WTC11 (cell line): Measurements from ENCODE around the gene FAM47E. TPM values are rescaled to one million over a fixed set of nuclear protein-coding genes. Genes with fewer than 3 reads are reported as not detected.

ENCODE experiments used
- ATF1 ChIP-seq: sonication (generic); formaldehyde crosslinking; IDR thresholded peaks from 2 replicates; pipeline ENCODE4 v1.8.1; 2023; ENCODE audit warnings: mild to moderate bottlenecking, moderate library complexity, missing genetic modification reagents
- CBFB ChIP-seq: sonication (generic); formaldehyde crosslinking; IDR thresholded peaks from 2 replicates; pipeline ENCODE4 v1.8.1; 2022; ENCODE audit warnings: mild to moderate bottlenecking, low read depth, missing genetic modification reagents
- CREB1 ChIP-seq: sonication (generic); formaldehyde crosslinking; IDR thresholded peaks from 2 replicates; pipeline ENCODE4 v1.8.0; 2023; ENCODE audit warnings: mild to moderate bottlenecking, missing genetic modification reagents
- FOXP1 ChIP-seq: sonication (generic); formaldehyde crosslinking; IDR thresholded peaks from 2 replicates; pipeline ENCODE4 v1.8.0; 2022; ENCODE audit warnings: missing genetic modification reagents, mild to moderate bottlenecking, moderate library complexity, borderline replicate concordance
- JAZF1 ChIP-seq: fragments of 250-450 bp; sonication (Bioruptor Pico); IDR thresholded peaks from 2 replicates; pipeline ENCODE4 v1.9.0; 2021; ENCODE audit warnings: moderate library complexity, mild to moderate bottlenecking, inconsistent platforms
- NFYB ChIP-seq: sonication (generic); formaldehyde crosslinking; conservative IDR thresholded peaks from 2 replicates; pipeline ENCODE4 v1.8.0; 2022; ENCODE audit warnings: low read depth, missing genetic modification reagents
- NR3C1 ChIP-seq: sonication (generic); formaldehyde crosslinking; conservative IDR thresholded peaks from 2 replicates; pipeline ENCODE4 v1.8.1; 2023; ENCODE audit warnings: low read depth, mild to moderate bottlenecking, missing genetic modification reagents
- PRRX2 ChIP-seq: fragments of 250-450 bp; sonication (Bioruptor Pico); IDR thresholded peaks from 2 replicates; pipeline ENCODE4 v1.8.0; 2021; ENCODE audit warnings: mild to moderate bottlenecking
- RORB ChIP-seq: fragments of 250-450 bp; sonication (Bioruptor Pico); IDR thresholded peaks from 2 replicates; pipeline ENCODE4 v1.9.0; 2021; ENCODE audit warnings: mild to moderate bottlenecking
- SMAD3 ChIP-seq: sonication (generic); formaldehyde crosslinking; IDR thresholded peaks from 2 replicates; pipeline ENCODE4 v1.8.0; 2022; ENCODE audit warnings: missing genetic modification reagents, mild to moderate bottlenecking, borderline replicate concordance
- SMAD4 ChIP-seq: sonication (generic); formaldehyde crosslinking; IDR thresholded peaks from 2 replicates; pipeline ENCODE4 v1.8.0; 2022; ENCODE audit warnings: mild to moderate bottlenecking, missing genetic modification reagents
- SP1 ChIP-seq: sonication (generic); formaldehyde crosslinking; conservative IDR thresholded peaks from 2 replicates; pipeline ENCODE4 v1.8.1; 2022; ENCODE audit warnings: missing genetic modification reagents
- ZNF121 ChIP-seq: sonication (generic); formaldehyde crosslinking; IDR thresholded peaks from 2 replicates; pipeline ENCODE4 v1.8.0; 2023; ENCODE audit warnings: missing genetic modification reagents
- total RNA-seq: library from RNA; stranded (reverse); gene quantifications from 3 replicates; pipeline ENCODE4 v1.2.3, GENCODE V29; 2021
- TF ChIP-seq, protein P1 (sequence below): sonication (generic); formaldehyde crosslinking; IDR thresholded peaks from 2 replicates; pipeline ENCODE4 v1.8.1; 2022; ENCODE audit warnings: missing genetic modification reagents, borderline replicate concordance
- TF ChIP-seq, protein P2 (sequence below): sonication (generic); formaldehyde crosslinking; IDR thresholded peaks from 2 replicates; pipeline ENCODE4 v1.8.1; 2023; ENCODE audit warnings: mild to moderate bottlenecking, moderate library complexity, missing genetic modification reagents
- TF ChIP-seq, protein P3 (sequence below): sonication (generic); formaldehyde crosslinking; IDR thresholded peaks from 2 replicates; pipeline ENCODE4 v1.8.0; 2022; ENCODE audit warnings: mild to moderate bottlenecking, missing genetic modification reagents
- TF ChIP-seq, protein P4 (sequence below): sonication (generic); formaldehyde crosslinking; IDR thresholded peaks from 2 replicates; pipeline ENCODE4 v1.8.0; 2022; ENCODE audit warnings: mild to moderate bottlenecking, missing genetic modification reagents
- TF ChIP-seq, protein P5 (sequence below): sonication (generic); formaldehyde crosslinking; conservative IDR thresholded peaks from 2 replicates; pipeline ENCODE4 v1.8.1; 2022; ENCODE audit warnings: mild to moderate bottlenecking, missing genetic modification reagents
- TF ChIP-seq, protein P6 (sequence below): fragments of 250-450 bp; sonication (Bioruptor Pico); IDR thresholded peaks from 2 replicates; pipeline ENCODE4 v1.9.0; 2021; ENCODE audit warnings: moderate library complexity, mild to moderate bottlenecking, inconsistent platforms, borderline replicate concordance
- TF ChIP-seq, protein P7 (sequence below): fragments of 200-600 bp; IDR thresholded peaks from 2 replicates; pipeline ENCODE4 v1.8.0; 2022; ENCODE audit warnings: antibody characterized with exemption

Gene FAM47E
- total RNA-seq, 1 experiment from 2014 or later = 1.4 TPM

DNA sequence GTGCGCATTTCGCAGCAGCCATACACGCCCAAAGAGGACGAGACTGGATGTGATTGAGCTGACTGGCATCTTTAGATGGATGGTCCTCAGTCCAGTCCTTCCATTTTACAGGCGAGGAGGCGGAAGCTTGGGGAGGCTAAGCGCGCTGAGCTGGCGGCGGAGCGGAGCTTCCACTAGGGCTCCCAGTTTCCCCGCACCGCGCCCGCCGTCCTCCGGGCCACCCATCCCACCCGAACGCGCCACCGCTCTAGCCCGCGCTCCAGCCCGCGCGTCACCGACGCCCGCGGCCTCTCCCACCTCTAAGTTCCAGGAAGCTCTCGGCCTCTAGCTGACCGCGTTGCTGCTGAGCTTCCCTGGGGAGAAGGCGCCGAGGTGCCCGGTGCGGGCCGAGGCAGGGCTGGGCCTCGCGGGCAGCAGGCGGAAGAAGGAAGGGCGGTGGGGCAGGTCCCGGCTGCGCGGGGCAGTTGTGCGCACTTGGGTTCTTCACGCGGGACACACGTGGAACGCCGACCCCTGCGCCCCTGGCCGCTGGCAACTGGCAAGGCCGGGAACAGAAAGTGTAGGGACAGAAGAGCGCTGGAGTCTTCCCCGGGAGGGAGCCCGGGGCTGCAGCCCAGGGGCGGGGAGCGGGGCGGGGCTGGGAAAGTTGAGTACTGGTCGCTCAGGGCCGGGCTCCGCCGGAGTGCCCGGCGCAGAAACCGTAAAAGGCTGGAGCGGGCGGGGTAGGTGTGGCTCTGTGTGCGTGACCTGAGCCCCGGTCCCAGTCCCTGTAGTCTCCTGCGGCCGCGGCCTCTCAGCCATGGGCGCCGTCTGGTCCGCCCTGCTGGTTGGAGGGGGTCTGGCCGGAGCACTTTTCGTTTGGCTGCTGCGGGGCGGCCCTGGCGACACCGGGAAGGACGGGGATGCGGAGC is 54.7 kb downstream of the FAM47E start, which contains the start of gene STBD1 (continued):
- TF ChIP-seq, protein P1, sequence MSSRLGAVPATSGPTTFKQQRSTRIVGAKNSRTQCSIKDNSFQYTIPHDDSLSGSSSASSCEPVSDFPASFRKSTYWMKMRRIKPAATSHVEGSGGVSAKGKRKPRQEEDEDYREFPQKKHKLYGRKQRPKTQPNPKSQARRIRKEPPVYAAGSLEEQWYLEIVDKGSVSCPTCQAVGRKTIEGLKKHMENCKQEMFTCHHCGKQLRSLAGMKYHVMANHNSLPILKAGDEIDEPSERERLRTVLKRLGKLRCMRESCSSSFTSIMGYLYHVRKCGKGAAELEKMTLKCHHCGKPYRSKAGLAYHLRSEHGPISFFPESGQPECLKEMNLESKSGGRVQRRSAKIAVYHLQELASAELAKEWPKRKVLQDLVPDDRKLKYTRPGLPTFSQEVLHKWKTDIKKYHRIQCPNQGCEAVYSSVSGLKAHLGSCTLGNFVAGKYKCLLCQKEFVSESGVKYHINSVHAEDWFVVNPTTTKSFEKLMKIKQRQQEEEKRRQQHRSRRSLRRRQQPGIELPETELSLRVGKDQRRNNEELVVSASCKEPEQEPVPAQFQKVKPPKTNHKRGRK = no peak
- TF ChIP-seq, protein P2, sequence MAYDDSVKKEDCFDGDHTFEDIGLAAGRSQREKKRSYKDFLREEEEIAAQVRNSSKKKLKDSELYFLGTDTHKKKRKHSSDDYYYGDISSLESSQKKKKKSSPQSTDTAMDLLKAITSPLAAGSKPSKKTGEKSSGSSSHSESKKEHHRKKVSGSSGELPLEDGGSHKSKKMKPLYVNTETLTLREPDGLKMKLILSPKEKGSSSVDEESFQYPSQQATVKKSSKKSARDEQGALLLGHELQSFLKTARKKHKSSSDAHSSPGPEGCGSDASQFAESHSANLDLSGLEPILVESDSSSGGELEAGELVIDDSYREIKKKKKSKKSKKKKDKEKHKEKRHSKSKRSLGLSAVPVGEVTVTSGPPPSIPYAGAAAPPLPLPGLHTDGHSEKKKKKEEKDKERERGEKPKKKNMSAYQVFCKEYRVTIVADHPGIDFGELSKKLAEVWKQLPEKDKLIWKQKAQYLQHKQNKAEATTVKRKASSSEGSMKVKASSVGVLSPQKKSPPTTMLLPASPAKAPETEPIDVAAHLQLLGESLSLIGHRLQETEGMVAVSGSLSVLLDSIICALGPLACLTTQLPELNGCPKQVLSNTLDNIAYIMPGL = peak; percentile 89; the same call in 1 of the 2 replicates
- TF ChIP-seq SP1 (CRISPR knock-in tag) (0 out of 2 replicates have a peak, but pooled peaks have one; percentile 50), CBFB (CRISPR knock-in tag) (no peak), NR3C1 (no peak), NFYB (CRISPR knock-in tag) (no peak), ZNF121 (CRISPR knock-in tag) (no peak), SMAD3 (CRISPR knock-in tag) (0 out of 2 replicates have a peak, but pooled peaks have one; percentile 53), PRRX2 (CRISPR knock-in tag) (no peak), ATF1 (no peak), CREB1 (CRISPR knock-in tag) (no peak), FOXP1 (CRISPR knock-in tag) (peak; percentile 68; the same call in 1 of the 2 replicates), SMAD4 (CRISPR knock-in tag) (no peak), RORB (CRISPR knock-in tag) (no peak), JAZF1 (CRISPR knock-in tag) (no peak)
- TF ChIP-seq, protein P3, sequence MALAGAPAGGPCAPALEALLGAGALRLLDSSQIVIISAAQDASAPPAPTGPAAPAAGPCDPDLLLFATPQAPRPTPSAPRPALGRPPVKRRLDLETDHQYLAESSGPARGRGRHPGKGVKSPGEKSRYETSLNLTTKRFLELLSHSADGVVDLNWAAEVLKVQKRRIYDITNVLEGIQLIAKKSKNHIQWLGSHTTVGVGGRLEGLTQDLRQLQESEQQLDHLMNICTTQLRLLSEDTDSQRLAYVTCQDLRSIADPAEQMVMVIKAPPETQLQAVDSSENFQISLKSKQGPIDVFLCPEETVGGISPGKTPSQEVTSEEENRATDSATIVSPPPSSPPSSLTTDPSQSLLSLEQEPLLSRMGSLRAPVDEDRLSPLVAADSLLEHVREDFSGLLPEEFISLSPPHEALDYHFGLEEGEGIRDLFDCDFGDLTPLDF = no peak
- TF ChIP-seq, protein P4, sequence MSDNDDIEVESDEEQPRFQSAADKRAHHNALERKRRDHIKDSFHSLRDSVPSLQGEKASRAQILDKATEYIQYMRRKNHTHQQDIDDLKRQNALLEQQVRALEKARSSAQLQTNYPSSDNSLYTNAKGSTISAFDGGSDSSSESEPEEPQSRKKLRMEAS = peak; percentile 18; the same call in 1 of the 2 replicates
- TF ChIP-seq, protein P5, sequence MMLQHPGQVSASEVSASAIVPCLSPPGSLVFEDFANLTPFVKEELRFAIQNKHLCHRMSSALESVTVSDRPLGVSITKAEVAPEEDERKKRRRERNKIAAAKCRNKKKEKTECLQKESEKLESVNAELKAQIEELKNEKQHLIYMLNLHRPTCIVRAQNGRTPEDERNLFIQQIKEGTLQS = no peak
- TF ChIP-seq, protein P6, sequence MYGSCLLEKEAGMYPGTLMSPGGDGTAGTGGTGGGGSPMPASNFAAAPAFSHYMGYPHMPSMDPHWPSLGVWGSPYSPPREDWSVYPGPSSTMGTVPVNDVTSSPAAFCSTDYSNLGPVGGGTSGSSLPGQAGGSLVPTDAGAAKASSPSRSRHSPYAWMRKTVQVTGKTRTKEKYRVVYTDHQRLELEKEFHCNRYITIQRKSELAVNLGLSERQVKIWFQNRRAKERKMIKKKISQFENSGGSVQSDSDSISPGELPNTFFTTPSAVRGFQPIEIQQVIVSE (CRISPR knock-in tag) = no peak
- TF ChIP-seq, protein P7, sequence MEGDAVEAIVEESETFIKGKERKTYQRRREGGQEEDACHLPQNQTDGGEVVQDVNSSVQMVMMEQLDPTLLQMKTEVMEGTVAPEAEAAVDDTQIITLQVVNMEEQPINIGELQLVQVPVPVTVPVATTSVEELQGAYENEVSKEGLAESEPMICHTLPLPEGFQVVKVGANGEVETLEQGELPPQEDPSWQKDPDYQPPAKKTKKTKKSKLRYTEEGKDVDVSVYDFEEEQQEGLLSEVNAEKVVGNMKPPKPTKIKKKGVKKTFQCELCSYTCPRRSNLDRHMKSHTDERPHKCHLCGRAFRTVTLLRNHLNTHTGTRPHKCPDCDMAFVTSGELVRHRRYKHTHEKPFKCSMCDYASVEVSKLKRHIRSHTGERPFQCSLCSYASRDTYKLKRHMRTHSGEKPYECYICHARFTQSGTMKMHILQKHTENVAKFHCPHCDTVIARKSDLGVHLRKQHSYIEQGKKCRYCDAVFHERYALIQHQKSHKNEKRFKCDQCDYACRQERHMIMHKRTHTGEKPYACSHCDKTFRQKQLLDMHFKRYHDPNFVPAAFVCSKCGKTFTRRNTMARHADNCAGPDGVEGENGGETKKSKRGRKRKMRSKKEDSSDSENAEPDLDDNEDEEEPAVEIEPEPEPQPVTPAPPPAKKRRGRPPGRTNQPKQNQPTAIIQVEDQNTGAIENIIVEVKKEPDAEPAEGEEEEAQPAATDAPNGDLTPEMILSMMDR = no peak
